Neural cell (in vitro differentiated cells): ENCODE measurements around the gene ASPSCR1. TPM values are rescaled to one million over a fixed set of nuclear protein-coding genes. Genes with fewer than 3 reads are reported as not detected.
A peak's percentile ranks its signal among the peaks of the same experiment; 100 is the strongest.

Experiments used
- H2AFZ ChIP-seq: fragments of 200-600, 300-800 bp; sonication (generic), shearing (Covaris generic); 2 replicates; pipeline ENCODE4 v1.6.0; 2014; ENCODE audit warnings: low read depth, mild to moderate bottlenecking, antibody characterized with exemption, low read length, moderate library complexity
- H3F3A ChIP-seq: fragments of 200-600 bp; shearing (Covaris generic); 2 replicates; pipeline ENCODE4 v1.6.1; 2016; ENCODE audit warnings: mild to moderate bottlenecking, moderate library complexity, mixed read lengths, antibody characterized with exemption, low read length; ENCODE audit not compliant: insufficient read depth, poor library complexity, severe bottlenecking
- H3K27ac ChIP-seq: fragments of 200-600, 300-800 bp; sonication (generic), shearing (Covaris generic); 2 replicates; pipeline ENCODE4 v1.5.1; 2014; ENCODE audit warnings: mild to moderate bottlenecking, low read length, moderate library complexity
- H3K27me3 ChIP-seq: fragments of 300-800, 200-600 bp; sonication (generic), shearing (Covaris generic); 2 replicates; pipeline ENCODE4 v1.6.0; 2014; ENCODE audit warnings: mild to moderate bottlenecking, low read depth, low read length, moderate library complexity; ENCODE audit not compliant: insufficient read depth
- H3K36me3 ChIP-seq: fragments of 300-800, 200-600 bp; sonication (generic), shearing (Covaris generic); 2 replicates; pipeline ENCODE4 v1.5.1; 2014; ENCODE audit warnings: mild to moderate bottlenecking, antibody characterized with exemption, low read length, moderate library complexity; ENCODE audit not compliant: insufficient read depth
- H3K4me2 ChIP-seq: fragments of 300-800, 200-600 bp; sonication (generic), shearing (Covaris generic); 2 replicates; pipeline ENCODE4 v1.6.0; 2014; ENCODE audit warnings: mild to moderate bottlenecking, low read length
- H3K4me3 ChIP-seq: fragments of 300-800, 200-600 bp; sonication (generic), shearing (Covaris generic); 2 replicates; pipeline ENCODE4 v1.5.1; 2014; ENCODE audit warnings: mild to moderate bottlenecking, low read length, moderate library complexity
- H3K79me2 ChIP-seq: fragments of 200-600 bp; shearing (Covaris generic); replicated peaks from 2 replicates; pipeline ENCODE4 v1.6.0; 2014; ENCODE audit warnings: mild to moderate bottlenecking, low read length, moderate library complexity; ENCODE audit not compliant: insufficient read depth
- H3K9ac ChIP-seq: fragments of 300-800, 200-600 bp; sonication (generic), shearing (Covaris generic); 2 replicates; pipeline ENCODE4 v1.6.1; 2016; ENCODE audit warnings: mild to moderate bottlenecking, low read length, mixed read lengths
- H3K9me2 ChIP-seq: fragments of 200-600 bp; shearing (Covaris generic); 2 replicates; pipeline ENCODE4 v1.6.1; 2016; ENCODE audit warnings: mild to moderate bottlenecking, low read length, mixed read lengths; ENCODE audit not compliant: insufficient read depth
- H3K9me3 ChIP-seq: fragments of 200-600, 300-800 bp; sonication (generic), shearing (Covaris generic); 2 replicates; pipeline ENCODE4 v1.6.1; 2016; ENCODE audit warnings: mild to moderate bottlenecking, mixed run types, low read length, moderate library complexity, mixed read lengths
- H4K20me1 ChIP-seq: fragments of 200-600 bp; shearing (Covaris generic); 2 replicates; pipeline ENCODE4 v1.6.1; 2016; ENCODE audit warnings: mild to moderate bottlenecking, mixed run types; ENCODE audit not compliant: insufficient read depth
- CTCF ChIP-seq: fragments of 450-650 bp; IDR thresholded peaks from 2 replicates; pipeline ENCODE4 v1.5.1; 2014; ENCODE audit warnings: antibody characterized with exemption, mild to moderate bottlenecking, moderate library complexity; ENCODE audit not compliant: poor library complexity, severe bottlenecking
- EP300 ChIP-seq: fragments of 450-650 bp; conservative IDR thresholded peaks from 2 replicates; pipeline ENCODE4 v1.6.1; 2014; ENCODE audit warnings: antibody characterized with exemption, mild to moderate bottlenecking, moderate library complexity; ENCODE audit not compliant: poor library complexity, severe bottlenecking
- EZH2 ChIP-seq: fragments of 200-600, 300-800 bp; shearing (Covaris generic), sonication (generic); IDR thresholded peaks from 2 replicates; pipeline ENCODE4 v1.6.1; 2014; ENCODE audit warnings: antibody characterized with exemption, low read length, borderline replicate concordance, mild to moderate bottlenecking; ENCODE audit not compliant: insufficient read depth, poor library complexity, severe bottlenecking
- MXI1 ChIP-seq: fragments of 450-650 bp; conservative IDR thresholded peaks from 2 replicates; pipeline ENCODE4 v1.6.1; 2014; ENCODE audit warnings: antibody characterized with exemption, mild to moderate bottlenecking; ENCODE audit not compliant: poor library complexity, severe bottlenecking
- POLR2AphosphoS5 ChIP-seq: IDR thresholded peaks from 2 replicates; pipeline ENCODE4 v1.6.1; 2012
- RAD21 ChIP-seq: fragments of 450-650 bp; conservative IDR thresholded peaks from 2 replicates; pipeline ENCODE4 v1.6.1; 2014; ENCODE audit warnings: antibody characterized with exemption, mild to moderate bottlenecking, moderate library complexity
- SMC3 ChIP-seq: fragments of 450-650 bp; conservative IDR thresholded peaks from 2 replicates; pipeline ENCODE4 v1.6.1; 2014; ENCODE audit warnings: antibody characterized with exemption, mild to moderate bottlenecking, moderate library complexity; ENCODE audit not compliant: poor library complexity
- TAF1 ChIP-seq: IDR thresholded peaks from 2 replicates; pipeline ENCODE4 v1.6.1; 2012; ENCODE audit warnings: low read depth
- polyA plus RNA-seq: library from polyadenylated mRNA; depleted of rRNA; stranded (reverse); fragments of >200 nt; gene quantifications from 2 replicates; pipeline ENCODE4 v1.2.3, GENCODE V29; 2014
- TF ChIP-seq, protein P1 (sequence below): IDR thresholded peaks from 2 replicates; pipeline ENCODE4 v1.6.1; 2012; ENCODE audit warnings: borderline replicate concordance

Gene ASPSCR1
- polyA plus RNA-seq, 1 donor from 2014 or later, result 28.0 TPM

DNA sequence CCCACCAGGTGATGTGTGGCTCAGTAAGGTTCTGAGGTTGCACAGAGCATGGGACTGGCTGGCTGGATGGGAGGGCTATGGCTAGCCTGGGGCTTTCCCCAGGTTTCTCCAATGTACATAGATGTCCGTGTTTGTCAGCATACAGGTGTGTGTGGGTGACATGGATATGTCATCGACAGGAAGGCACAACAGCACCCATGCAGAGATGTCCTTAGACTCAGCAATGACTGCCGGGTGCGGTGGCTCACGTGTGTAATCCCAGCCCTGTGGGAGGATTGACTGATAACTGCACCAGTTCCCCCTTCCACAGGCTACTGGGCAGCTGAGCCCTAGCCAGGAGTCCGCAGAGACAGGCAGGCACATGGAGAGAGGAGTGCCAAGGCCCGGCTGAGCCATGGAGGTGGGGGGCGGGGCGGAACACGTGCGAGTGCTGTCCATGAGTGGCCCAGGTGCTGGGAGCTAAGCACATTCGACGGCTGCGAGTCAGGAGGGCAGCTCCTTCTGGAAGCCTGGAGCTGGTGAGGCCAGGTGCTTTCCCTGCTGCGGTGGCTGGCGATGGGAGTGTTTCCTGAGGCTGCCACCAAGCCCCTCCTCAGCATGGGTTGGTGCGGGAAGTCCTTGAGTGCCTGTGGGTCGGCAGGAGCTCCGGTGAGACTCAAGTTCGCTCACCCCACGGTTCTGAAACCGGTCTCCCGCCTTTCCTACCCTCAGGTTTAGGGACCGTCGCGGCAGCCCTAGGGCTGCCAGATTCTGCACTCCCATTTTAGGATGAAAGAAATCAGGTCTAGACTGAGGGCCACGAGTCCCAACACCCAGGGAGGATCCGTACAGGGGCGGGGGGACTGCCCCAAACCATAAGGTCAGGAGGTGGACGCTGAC, 858 bp upstream of the ASPSCR1 start:
- Histone ChIP-seq H2AFZ (peak overlapping the region; percentile 76), H3K27ac (peak overlapping the region; percentile 20), H3K79me2 (no peaks in the 10 kb centered on the region), H3F3A (no peaks in the 10 kb centered on the region), H4K20me1 (no peaks in the 10 kb centered on the region), H3K9ac (peak overlapping the region; percentile 83), H3K9me2 (no peaks in the 10 kb centered on the region), H3K27me3 (no peaks in the 10 kb centered on the region), H3K9me3 (no peaks in the 10 kb centered on the region), H3K4me3 (peak overlapping the region; percentile 79), H3K4me2 (peak overlapping the region; percentile 76), H3K36me3 (no peaks in the 10 kb centered on the region)
- TF ChIP-seq TAF1 (no peak), EZH2 (no peak), POLR2AphosphoS5 (no peak), EP300 (no peak)
- TF ChIP-seq, protein P1, sequence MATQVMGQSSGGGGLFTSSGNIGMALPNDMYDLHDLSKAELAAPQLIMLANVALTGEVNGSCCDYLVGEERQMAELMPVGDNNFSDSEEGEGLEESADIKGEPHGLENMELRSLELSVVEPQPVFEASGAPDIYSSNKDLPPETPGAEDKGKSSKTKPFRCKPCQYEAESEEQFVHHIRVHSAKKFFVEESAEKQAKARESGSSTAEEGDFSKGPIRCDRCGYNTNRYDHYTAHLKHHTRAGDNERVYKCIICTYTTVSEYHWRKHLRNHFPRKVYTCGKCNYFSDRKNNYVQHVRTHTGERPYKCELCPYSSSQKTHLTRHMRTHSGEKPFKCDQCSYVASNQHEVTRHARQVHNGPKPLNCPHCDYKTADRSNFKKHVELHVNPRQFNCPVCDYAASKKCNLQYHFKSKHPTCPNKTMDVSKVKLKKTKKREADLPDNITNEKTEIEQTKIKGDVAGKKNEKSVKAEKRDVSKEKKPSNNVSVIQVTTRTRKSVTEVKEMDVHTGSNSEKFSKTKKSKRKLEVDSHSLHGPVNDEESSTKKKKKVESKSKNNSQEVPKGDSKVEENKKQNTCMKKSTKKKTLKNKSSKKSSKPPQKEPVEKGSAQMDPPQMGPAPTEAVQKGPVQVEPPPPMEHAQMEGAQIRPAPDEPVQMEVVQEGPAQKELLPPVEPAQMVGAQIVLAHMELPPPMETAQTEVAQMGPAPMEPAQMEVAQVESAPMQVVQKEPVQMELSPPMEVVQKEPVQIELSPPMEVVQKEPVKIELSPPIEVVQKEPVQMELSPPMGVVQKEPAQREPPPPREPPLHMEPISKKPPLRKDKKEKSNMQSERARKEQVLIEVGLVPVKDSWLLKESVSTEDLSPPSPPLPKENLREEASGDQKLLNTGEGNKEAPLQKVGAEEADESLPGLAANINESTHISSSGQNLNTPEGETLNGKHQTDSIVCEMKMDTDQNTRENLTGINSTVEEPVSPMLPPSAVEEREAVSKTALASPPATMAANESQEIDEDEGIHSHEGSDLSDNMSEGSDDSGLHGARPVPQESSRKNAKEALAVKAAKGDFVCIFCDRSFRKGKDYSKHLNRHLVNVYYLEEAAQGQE, result no peak

- Histone ChIP-seq H3K36me3 (no peaks in the 10 kb centered on the region), H3K27me3 (no peaks in the 10 kb centered on the region), H3K9me2 (no peaks in the 10 kb centered on the region), H2AFZ (no peak overlapping the region), H4K20me1 (no peaks in the 10 kb centered on the region), H3K4me3 (peak overlapping the region; percentile 79), H3K4me2 (no peak overlapping the region), H3F3A (no peaks in the 10 kb centered on the region), H3K9ac (peak overlapping the region; percentile 16), H3K27ac (no peak overlapping the region), H3K9me3 (no peaks in the 10 kb centered on the region), H3K79me2 (no peaks in the 10 kb centered on the region)
- no peak for TF ChIP-seq RAD21
- no peak for TF ChIP-seq TAF1
- no peak for TF ChIP-seq EP300
- no peak for TF ChIP-seq POLR2AphosphoS5
- no peak for TF ChIP-seq SMC3
These were observed 1.3 kb downstream of the ASPSCR1 start for GRCh38 chr17:81978524-81979298.

DNA sequence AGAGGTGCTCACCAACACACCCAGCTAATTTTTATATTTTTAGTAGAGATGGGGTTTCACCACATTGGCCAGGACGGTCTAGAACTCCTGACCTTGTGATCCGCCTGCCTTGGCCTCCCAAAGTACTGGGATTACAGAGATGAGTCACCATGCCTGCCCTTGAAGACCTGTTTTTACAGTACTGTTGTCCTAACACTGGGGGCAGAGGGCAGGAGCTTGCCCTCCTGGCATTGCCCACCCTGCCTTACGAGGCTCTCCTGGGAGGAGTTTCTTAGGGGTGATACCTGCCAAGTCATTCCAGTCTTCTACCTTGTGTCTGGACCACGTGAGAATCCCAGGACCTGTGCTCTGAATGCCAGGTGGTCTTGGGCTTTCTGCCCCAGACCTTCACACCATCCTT, 2.7 kb downstream of the ASPSCR1 start:
- H2AFZ ChIP-seq, result no peak overlapping the region
- no peaks in the 10 kb centered on the region for H3K79me2 ChIP-seq
- no peak overlapping the region for H3K27ac ChIP-seq
- H3K9ac ChIP-seq, result no peak overlapping the region
- H4K20me1 ChIP-seq, result no peaks in the 10 kb centered on the region
- H3K27me3 ChIP-seq, result no peaks in the 10 kb centered on the region
- no peak for TF ChIP-seq CTCF
- TF ChIP-seq SMC3, result no peak
- TF ChIP-seq, protein P1, result no peak
- TF ChIP-seq EP300, result no peak
- TF ChIP-seq RAD21, result no peak
- TF ChIP-seq TAF1, result no peak
- no peak for TF ChIP-seq POLR2AphosphoS5
- no peak for TF ChIP-seq MXI1
- TF ChIP-seq EZH2, result no peak
- H3K4me2 ChIP-seq, result no peak overlapping the region
- no peaks in the 10 kb centered on the region for H3K9me3 ChIP-seq
- no peak overlapping the region for H3K4me3 ChIP-seq
- no peaks in the 10 kb centered on the region for H3F3A ChIP-seq
- no peaks in the 10 kb centered on the region for H3K36me3 ChIP-seq
- H3K9me2 ChIP-seq, result no peaks in the 10 kb centered on the region
